ENCODE results near the gene CYB561D1.

Gene CYB561D1

GRCh38 chr1:109454497-109455133 is 39.3 kb upstream of the CYB561D1 start:
- no peak overlapping the region for H3K4me2 ChIP-seq (ENCODE audit: insufficient read depth, low read length)
- peaks cover 18% of the 10 kb centered on the region for H3K9me3 ChIP-seq (ENCODE audit: insufficient read depth, low read length, severe bottlenecking)
- ATAC-seq (ENCODE audit: insufficient read depth, low read depth) (no peak), DNase-seq (no peak)
- no peak overlapping the region for H3K4me3 ChIP-seq (ENCODE audit: low read depth in 1 of 2, low read length in 2 of 2)
- no peak overlapping the region for H3K9ac ChIP-seq (ENCODE audit: low read depth, low read length)
- no peak overlapping the region for H3K27ac ChIP-seq (ENCODE audit: low read length)
- no peaks in the 10 kb centered on the region for H3K27me3 ChIP-seq (ENCODE audit: insufficient read depth, low read length, poor library complexity)
- no peak for TF ChIP-seq CTCF (IDR thresholded peaks at IDR 0.05; ENCODE audit: borderline replicate concordance, extremely low read depth, low read length, poor library complexity, severe bottlenecking)
- no peak for TF ChIP-seq EZH2 (IDR thresholded peaks at IDR 0.05; ENCODE audit: borderline replicate concordance, low read depth, low read length, severe bottlenecking)
- no peak overlapping the region for H2AFZ ChIP-seq (ENCODE audit: low read depth, low read length)
- no peaks in the 10 kb centered on the region for H4K20me1 ChIP-seq (ENCODE audit: insufficient read depth, low read length)
- no peaks in the 10 kb centered on the region for H3K36me3 ChIP-seq (ENCODE audit: insufficient read depth, low read length)
- no peaks in the 10 kb centered on the region for H3K79me2 ChIP-seq (ENCODE audit: insufficient read depth, low read length)
- H3K4me1 ChIP-seq (ENCODE audit: insufficient read depth, low read length) = no peaks in the 10 kb centered on the region

GRCh38 chr1:109457819-109458218 is 36.1 kb upstream of the CYB561D1 start:
- Histone ChIP-seq H4K20me1 (ENCODE audit: insufficient read depth, low read length) (no peaks in the 10 kb centered on the region), H3K9me3 (ENCODE audit: insufficient read depth, low read length, severe bottlenecking) (peaks cover 18% of the 10 kb centered on the region), H3K9ac (ENCODE audit: low read depth, low read length) (no peak overlapping the region), H3K4me2 (ENCODE audit: insufficient read depth, low read length) (no peak overlapping the region), H3K36me3 (ENCODE audit: insufficient read depth, low read length) (no peaks in the 10 kb centered on the region), H3K27ac (ENCODE audit: low read length) (no peak overlapping the region), H3K4me3 (ENCODE audit: low read depth in 1 of 2, low read length in 2 of 2) (no peak overlapping the region), H2AFZ (ENCODE audit: low read depth, low read length) (no peak overlapping the region), H3K4me1 (ENCODE audit: insufficient read depth, low read length) (no peaks in the 10 kb centered on the region), H3K27me3 (ENCODE audit: insufficient read depth, low read length, poor library complexity) (peaks cover 2% of the 10 kb centered on the region), H3K79me2 (ENCODE audit: insufficient read depth, low read length) (no peaks in the 10 kb centered on the region)
- DNase-seq (no peak), ATAC-seq (ENCODE audit: insufficient read depth, low read depth) (no peak)
- TF ChIP-seq CTCF (IDR thresholded peaks at IDR 0.05; ENCODE audit: borderline replicate concordance, extremely low read depth, low read length, poor library complexity, severe bottlenecking) = no peak
- TF ChIP-seq EZH2 (IDR thresholded peaks at IDR 0.05; ENCODE audit: borderline replicate concordance, low read depth, low read length, severe bottlenecking) = no peak

- Histone ChIP-seq H3K27ac (ENCODE audit: low read length) (no peak overlapping the region), H3K4me3 (ENCODE audit: low read depth in 1 of 2, low read length in 2 of 2) (no peak overlapping the region), H2AFZ (ENCODE audit: low read depth, low read length) (no peak overlapping the region), H4K20me1 (ENCODE audit: insufficient read depth, low read length) (no peaks in the 10 kb centered on the region), H3K27me3 (ENCODE audit: insufficient read depth, low read length, poor library complexity) (peaks cover 16% of the 10 kb centered on the region), H3K4me1 (ENCODE audit: insufficient read depth, low read length) (no peaks in the 10 kb centered on the region), H3K9me3 (ENCODE audit: insufficient read depth, low read length, severe bottlenecking) (no peaks in the 10 kb centered on the region), H3K9ac (ENCODE audit: low read depth, low read length) (no peak overlapping the region), H3K36me3 (ENCODE audit: insufficient read depth, low read length) (no peaks in the 10 kb centered on the region), H3K79me2 (ENCODE audit: insufficient read depth, low read length) (no peaks in the 10 kb centered on the region), H3K4me2 (ENCODE audit: insufficient read depth, low read length) (no peak overlapping the region)
- ATAC-seq (ENCODE audit: insufficient read depth, low read depth) (no peak), DNase-seq (no peak)
- TF ChIP-seq EZH2 (IDR thresholded peaks at IDR 0.05; ENCODE audit: borderline replicate concordance, low read depth, low read length, severe bottlenecking) (no peak), CTCF (IDR thresholded peaks at IDR 0.05; ENCODE audit: borderline replicate concordance, extremely low read depth, low read length, poor library complexity, severe bottlenecking) (no peak)
Observed at GRCh38 chr1:109466125-109466451, 27.8 kb upstream of the CYB561D1 start.
